ENCODE data around the gene RPL4.

DNA sequence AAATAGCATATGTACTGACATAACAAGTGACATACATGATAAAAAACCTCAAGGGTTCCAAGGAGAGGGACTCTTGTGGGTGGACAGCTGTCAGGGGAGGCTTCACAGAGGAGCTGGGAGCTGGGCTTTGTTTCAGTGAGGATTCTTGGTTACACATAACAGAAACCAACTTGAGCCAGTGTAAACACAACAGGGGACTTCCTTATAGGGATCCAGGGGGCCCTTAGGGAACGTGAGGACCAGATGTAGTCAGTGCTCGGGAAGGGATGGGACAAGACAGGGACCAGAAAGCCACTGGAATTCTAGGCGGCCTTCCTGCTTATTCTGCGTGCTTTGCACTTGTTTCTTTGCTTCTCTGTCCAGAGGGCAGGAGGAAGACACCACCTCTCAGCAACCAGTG is 42.0 kb downstream of the RPL4 start:
- no peak for TF ChIP-seq POLR2AphosphoS5 (IDR thresholded peaks at IDR 0.05; ENCODE audit: low read depth)
- TF ChIP-seq, protein P1, sequence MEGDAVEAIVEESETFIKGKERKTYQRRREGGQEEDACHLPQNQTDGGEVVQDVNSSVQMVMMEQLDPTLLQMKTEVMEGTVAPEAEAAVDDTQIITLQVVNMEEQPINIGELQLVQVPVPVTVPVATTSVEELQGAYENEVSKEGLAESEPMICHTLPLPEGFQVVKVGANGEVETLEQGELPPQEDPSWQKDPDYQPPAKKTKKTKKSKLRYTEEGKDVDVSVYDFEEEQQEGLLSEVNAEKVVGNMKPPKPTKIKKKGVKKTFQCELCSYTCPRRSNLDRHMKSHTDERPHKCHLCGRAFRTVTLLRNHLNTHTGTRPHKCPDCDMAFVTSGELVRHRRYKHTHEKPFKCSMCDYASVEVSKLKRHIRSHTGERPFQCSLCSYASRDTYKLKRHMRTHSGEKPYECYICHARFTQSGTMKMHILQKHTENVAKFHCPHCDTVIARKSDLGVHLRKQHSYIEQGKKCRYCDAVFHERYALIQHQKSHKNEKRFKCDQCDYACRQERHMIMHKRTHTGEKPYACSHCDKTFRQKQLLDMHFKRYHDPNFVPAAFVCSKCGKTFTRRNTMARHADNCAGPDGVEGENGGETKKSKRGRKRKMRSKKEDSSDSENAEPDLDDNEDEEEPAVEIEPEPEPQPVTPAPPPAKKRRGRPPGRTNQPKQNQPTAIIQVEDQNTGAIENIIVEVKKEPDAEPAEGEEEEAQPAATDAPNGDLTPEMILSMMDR (IDR thresholded peaks at IDR 0.05; ENCODE audit: insufficient read depth, low read length) = no peak
- TF ChIP-seq, protein P2, sequence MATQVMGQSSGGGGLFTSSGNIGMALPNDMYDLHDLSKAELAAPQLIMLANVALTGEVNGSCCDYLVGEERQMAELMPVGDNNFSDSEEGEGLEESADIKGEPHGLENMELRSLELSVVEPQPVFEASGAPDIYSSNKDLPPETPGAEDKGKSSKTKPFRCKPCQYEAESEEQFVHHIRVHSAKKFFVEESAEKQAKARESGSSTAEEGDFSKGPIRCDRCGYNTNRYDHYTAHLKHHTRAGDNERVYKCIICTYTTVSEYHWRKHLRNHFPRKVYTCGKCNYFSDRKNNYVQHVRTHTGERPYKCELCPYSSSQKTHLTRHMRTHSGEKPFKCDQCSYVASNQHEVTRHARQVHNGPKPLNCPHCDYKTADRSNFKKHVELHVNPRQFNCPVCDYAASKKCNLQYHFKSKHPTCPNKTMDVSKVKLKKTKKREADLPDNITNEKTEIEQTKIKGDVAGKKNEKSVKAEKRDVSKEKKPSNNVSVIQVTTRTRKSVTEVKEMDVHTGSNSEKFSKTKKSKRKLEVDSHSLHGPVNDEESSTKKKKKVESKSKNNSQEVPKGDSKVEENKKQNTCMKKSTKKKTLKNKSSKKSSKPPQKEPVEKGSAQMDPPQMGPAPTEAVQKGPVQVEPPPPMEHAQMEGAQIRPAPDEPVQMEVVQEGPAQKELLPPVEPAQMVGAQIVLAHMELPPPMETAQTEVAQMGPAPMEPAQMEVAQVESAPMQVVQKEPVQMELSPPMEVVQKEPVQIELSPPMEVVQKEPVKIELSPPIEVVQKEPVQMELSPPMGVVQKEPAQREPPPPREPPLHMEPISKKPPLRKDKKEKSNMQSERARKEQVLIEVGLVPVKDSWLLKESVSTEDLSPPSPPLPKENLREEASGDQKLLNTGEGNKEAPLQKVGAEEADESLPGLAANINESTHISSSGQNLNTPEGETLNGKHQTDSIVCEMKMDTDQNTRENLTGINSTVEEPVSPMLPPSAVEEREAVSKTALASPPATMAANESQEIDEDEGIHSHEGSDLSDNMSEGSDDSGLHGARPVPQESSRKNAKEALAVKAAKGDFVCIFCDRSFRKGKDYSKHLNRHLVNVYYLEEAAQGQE (IDR thresholded peaks at IDR 0.05; ENCODE audit: insufficient replicate concordance, low read depth) = no peak
- TF ChIP-seq GABPA (IDR thresholded peaks at IDR 0.05; ENCODE audit: low read depth) = no peak
